Stimulated activated CD4-positive, alpha-beta T cell treated with anti-CD3 and anti-CD28 coated beads, Interleukin-2, amount 100 ng/mL, for 48 hours (primary cell): ENCODE results near the gene UVRAG.
A peak's percentile ranks its signal among the peaks of the same experiment; 100 is the strongest.

Experiments used
- DNase-seq, 2 donors: peaks; one replicate each; pipeline ENCODE4 v3.0.0-alpha.2; 2020

The UVRAG gene

DNA sequence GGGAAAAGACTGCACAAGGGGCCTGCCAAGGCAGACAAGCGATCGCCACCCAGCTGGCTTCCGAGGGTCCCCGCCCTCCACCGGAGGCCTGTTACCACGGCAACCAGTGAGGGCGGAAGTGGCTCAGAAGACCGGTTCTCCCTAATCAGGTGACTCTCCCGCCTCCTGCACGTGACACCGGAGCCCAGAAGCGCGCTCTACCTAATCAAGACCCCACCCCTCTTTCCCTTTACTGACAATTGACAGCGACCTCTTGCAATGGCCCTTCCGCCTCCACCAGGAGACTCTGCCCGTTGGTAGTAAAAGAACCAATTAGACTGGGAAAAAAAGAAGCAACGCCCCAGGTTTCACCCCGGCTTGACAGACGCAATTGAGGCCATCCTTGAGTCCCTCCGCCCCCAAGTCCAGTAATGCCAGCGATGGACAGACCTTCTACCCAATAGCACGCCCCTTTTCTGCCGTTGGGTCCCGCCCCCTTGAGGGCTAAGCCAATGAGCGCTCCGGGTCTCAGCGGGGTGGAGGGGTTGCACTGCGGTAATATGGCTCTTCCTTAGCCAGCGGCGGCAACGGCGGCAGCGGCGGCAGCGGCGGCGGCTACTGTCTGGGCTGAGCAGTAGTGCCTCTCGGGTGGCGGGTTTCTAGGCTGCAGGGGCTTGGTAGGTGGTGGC, at the start of gene UVRAG:
Gene UVRAG (plus strand): TSS at position 534 of the 668 bp plus-strand sequence. CDS start 198 bp downstream, outside the sequence.
- DNase-seq: peak; percentile 98

DNA sequence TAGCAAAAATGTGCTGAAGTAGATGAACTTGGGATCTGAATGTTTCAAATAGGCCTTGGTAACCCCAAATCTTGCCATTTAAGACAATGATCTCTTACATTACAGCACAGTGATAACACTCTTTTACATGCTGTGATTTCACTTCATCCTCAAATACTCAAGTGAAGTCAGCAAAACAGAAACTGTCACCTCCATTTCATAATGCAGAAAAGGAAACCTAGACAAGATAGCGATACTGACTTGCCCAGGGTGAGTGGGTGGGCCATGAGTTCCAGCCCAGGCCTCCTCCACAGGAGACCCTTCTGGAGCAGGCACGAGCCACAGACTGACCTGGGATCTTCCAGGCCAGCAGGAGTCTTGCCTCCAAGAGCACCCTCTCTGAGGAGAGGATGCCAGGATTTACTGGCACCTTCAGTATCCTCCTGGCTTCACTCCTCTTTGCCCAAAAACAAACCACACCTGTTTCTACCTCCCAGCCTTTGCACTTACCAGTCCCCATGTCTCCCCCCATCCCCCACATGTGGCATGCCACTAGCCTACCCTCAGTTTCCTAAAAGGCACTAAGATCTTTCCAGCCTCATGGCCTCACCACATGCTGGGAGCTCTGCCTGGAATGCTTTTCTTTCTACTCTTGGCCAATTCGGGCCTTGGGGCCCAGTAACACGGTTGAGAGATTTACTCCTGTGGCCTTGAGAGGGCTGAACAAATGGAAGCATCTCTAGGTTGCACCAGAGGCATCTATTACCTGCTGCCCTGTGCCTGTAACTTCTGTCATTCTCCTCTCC, 48.4 kb upstream of the UVRAG start:
- DNase-seq: no peak

DNA sequence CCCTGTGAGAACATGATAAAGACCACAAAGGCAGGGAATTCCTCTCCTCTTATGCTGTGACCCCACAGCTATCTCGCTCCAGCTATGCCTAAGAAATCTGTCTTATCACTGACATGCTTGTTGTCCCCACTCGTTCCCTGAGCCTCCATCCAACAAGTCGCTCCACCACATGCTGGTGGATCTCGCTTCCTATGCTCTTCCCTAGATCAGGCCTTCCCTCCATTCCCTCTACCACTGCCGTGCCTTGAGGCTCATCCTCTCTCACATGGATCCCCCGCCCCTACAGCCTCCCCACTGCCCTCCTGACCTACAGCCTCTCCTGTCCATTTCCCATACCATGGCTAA, 47.8 kb upstream of the UVRAG start:
- no peak for DNase-seq

DNA sequence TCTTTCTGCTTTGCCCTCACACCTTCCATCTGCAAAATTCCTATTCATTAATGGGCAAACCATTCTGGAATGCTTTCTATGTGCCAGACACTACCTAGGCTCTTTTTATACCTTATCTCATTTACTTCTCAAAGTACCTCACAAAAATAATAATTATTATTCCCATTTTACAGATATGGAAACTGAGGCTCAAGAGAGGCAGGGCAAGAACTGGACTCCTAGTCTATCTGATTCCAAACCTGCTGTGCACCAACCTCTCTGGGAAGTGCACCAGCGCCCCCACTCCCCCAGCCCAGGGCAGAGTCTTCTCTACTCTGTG, 47.3 kb upstream of the UVRAG start:
- DNase-seq: no peak

DNA sequence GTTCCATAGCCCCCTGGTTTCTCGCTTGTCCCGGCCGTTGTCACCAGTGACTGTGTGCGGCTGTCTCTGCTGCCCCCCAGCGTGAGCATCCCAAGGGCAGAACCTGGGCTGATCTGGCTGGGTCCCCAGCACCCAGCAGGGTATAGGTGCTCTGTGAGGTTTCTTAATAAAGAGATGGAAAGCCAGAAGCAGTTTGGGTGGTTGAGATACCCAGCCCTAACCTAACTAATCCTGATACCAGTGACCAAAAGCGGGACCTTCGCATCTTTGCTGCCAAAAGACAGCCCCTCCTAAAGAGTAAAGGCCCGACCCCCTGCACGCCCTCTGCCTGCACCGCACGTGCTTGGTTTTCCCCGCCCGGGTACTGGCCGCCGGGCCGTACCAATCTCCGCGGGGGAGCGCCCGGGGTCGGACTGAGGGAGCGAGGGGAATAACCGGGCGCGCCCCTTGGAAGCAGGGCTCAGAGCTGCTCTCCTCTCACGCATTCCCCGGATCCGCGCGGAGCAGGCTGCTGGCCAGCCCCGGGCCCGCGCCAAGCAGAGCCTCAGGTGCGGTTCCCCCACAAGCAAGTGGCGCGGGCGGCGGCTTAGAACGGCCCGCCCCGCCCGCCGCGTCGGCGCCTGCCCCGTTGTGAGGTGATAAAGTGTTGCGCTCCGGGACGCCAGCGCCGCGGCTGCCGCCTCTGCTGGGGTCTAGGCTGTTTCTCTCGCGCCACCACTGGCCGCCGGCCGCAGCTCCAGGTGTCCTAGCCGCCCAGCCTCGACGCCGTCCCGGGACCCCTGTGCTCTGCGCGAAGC, 46.7 kb upstream of the UVRAG start, which contains the start of gene DGAT2:
Gene DGAT2 (plus strand): TSS at position 667 of the 797 bp plus-strand sequence. CDS start 214 bp downstream, outside the sequence.
- DNase-seq: peak; percentile 58 to 68

DNA sequence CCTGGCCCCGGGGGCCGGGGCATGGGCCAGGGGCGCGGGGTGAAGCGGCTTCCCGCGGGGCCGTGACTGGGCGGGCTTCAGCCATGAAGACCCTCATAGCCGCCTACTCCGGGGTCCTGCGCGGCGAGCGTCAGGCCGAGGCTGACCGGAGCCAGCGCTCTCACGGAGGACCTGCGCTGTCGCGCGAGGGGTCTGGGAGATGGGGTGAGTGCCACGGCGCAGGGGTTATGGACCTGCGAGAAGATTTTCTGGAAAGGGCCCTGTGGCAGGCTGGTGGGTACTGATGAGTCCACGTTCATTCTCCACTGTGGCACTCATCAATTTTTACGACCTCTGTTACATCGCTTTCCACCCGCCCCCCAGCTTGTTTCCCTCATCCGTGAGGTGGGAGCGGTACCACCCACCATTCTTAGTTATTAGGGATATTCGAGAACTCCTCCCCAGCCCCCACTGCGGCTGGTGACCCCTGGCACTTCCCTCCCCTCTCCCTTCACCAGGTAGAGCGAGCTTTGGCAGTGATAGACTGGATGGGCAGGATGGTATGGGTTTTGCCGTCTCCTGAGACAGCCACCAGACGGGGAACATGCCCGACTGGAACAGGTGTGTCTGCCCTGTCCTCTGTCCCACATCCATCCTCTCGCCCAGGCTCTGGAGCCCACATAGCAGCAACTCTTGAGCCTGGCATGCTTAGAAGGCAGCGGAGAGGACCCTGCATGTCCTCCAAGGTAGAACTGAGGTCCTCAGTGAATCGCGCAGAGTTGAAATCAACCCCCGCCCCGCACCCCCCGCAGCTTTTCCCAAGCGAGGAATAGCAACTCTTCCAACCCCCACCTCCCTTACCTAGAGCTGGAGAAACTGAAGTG, 45.9 kb upstream of the UVRAG start:
- no peak for DNase-seq

DNA sequence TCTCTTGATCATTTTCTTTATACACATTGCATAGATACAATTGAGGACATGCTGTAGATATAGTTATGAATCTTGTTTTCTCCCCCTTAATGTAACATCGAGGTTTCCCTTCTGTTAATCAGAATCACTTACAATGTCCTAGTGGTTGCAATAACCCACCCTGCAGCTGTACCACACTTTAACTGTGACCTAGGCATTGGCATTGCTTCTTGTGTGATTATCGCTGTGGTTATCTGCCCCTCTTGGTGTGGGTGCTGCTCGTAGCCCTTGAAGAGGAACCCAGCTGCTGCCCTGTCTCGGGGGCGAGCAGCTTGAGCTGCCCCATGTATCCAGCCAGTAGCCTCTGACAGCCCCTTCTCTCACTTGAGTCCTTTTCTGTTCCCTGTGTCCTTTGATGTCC, 44.9 kb upstream of the UVRAG start:
- no peak for DNase-seq

DNA sequence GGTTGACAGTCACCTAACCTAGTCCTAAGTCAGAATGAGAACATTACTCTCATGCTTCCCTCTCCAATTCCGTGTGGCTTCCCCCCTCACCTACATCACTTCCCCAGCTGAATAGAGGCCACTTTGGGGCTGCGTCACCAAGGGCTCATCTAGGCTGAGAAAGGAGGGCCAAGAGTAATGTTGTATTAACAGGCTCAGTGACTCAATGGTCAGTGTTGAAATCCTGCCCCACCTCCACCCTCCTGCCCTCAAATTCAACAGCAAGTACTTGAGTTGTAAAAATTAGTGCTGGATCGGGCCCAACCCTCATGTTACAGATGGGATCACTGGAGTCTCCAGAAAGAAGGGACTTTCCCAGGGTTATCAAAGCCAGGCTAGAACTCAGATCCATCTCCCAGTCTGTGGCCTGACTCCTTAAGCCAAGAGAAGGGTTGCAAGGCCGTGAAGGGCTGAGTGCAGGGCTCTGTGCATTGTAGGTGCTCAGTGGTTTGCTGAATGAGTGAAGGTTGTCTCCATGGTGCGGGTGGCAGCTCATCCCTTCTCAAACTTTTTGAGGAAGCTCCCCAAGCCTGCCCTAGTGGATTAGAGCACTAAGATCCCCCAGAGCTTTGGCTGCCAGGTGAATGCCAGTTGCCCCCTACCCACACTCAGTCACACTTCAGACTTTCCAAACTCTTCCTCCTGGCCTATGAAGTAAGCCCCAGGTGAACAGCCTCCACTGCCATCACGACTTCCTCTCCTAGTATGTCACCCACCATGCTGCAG, 43.2 kb upstream of the UVRAG start:
- DNase-seq: no peak

DNA sequence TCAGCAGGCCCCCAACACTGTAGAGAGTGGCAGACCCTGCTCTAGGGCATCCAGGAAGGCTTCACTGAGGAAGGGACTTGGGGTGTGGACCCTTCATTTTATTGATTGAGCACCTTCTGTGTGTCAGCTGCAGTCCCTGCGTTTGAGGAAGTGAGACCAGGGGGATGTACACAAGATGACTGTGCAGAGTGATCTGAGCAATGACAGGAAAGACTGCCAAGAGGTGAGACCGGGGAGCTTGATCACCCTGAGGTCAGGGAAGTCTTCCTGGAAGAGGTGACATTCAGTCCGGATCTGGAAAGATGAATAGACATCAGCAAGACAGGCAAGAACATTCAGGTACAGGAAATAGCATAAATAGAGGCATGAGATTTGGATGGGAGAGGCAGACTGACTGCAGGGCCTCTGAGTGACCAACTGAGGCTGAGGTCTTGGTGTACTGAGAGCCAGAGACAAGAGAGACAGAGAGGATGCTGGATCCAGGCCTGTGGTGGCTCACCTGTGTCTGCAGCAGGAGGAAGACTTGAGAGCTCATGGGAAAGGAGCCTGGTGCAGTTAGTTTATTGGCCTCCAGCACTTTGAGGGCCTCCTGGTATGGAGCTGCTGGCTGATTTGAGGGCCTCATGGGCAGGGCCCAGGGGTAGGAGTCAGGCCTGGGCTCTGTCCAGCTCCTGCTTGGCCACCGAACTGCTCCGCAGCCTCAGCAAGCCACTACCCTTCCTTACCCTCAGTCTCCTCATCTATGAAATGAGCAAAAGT, 41.2 kb upstream of the UVRAG start:
- no peak for DNase-seq

DNA sequence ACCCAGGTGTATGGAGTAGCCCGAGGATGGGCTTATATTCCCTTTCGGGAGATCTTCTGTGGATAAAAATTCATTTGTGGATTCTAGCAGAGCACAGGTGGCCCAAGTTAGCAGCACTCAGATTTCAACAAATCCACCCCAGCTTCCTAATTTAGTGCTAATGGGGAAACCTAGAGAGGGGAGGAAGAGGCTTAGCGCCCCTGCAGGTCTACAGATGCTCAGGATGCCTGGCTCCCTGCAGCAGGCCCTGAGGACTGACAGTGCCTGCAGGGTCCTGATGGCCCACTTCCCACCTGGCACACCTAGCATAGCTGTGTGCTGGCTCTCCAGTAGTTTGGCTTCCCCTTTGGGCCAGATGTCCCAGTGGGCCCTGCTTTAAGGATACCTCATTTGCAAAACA, 40.0 kb upstream of the UVRAG start:
- DNase-seq: no peak

DNA sequence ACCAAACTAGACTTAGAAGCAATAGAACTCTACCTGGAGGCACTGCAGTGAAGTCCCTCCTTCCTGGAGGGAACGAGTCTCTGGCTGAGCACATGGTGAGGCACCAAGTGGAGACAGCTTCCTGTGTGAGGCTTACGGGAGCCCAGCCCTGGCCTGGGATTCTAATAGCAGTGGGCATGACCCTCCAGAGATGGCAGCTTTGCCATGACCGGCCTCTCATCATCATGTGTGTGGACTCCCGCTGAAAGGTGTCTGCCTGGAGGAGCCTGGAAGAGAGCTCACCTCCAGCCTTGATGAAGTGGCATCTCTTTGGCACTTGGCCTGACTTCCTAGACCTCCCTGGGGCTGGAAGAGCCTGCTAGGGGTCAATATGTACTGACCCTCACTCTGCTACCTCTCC, 38.5 kb upstream of the UVRAG start:
- no peak for DNase-seq

DNA sequence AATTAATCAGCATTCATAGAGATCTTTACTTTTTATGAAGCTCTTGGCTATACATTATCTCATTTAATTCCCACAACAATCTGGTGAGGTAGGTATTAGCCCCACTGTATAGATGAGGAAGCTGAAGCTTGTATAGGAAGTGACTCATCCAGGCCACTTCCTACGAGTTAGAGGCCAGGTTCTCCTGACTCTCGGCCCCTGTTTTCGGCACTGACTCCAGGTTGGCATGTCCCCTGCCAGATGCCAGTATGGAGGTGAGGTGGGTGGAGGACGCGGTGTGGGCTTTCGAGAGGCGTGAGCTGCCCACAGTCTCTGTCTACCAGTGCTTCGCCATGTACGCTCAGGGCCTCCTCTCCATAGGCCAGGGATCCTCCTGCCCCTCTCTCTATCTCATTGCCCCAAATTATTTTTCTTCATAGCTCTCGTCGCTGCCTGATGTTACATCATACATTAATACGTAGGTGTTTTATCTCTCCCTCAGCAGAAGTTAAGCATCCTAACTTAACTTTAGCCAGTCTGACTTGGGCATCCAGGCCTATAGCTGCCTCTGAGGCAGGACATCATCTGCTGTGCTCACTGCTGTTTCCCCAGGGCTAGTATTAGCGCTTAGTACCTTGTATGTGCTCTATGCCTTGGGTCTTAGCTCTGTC, 37.4 kb upstream of the UVRAG start:
- DNase-seq: no peak

DNA sequence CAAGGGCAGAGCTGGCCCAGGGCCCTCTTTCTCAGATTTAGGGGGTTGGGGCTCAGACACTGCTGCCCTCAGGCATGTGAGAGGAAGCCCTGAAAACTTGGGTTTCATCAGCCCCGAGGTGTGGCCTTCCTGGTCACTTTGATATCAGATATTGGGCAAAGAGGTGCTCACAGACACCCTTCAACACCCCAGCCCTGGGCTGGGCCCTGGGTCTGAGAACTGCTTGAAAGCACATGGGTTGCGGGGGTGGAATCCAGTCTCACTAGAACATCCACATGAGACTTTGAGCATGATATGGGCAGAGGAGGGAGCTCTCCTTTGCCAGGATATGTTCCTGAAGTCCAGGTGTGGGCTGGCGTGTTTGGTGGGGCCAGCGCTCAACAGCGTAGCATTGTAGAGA, 36.0 kb upstream of the UVRAG start:
- DNase-seq: no peak

DNA sequence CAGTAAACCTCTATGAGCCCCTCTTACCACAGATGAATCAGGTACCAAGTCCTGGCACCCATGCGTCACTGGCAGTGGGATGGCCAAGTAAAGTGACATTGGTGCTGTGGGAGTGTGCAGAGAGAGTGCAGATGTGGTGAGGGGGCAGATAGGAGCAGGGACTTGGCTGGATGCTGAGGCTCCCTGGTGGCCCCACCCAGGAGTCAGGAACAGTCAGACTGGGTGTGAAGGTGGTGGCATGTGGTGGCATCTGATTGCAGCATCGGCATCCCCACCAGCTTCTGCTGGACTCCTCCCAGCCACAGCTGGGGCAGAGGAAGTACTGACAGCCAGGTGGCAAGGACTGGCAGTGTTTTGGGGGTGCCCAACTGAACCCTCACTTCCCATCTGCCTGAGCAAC, 35.0 kb upstream of the UVRAG start:
- DNase-seq: no peak

DNA sequence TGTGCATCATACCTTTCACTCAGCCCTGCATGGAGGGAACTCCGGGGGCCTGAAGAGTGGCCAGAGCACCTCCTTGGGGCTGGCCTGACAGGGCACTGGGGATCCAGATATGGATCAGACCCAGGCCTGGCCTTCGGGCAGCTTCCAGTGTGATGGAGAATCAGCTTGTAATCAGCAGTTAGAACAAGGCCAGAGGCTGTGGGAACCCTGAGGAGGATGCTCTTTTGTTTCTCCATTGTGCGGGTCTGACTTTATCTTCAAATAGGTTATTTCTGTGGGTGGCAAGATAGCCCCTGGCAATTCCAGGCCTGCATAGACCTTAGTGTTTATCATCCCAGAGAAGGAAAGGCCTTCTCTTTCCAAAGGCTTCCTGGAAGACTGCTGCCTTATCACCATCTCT, 34.1 kb upstream of the UVRAG start:
- DNase-seq: no peak

DNA sequence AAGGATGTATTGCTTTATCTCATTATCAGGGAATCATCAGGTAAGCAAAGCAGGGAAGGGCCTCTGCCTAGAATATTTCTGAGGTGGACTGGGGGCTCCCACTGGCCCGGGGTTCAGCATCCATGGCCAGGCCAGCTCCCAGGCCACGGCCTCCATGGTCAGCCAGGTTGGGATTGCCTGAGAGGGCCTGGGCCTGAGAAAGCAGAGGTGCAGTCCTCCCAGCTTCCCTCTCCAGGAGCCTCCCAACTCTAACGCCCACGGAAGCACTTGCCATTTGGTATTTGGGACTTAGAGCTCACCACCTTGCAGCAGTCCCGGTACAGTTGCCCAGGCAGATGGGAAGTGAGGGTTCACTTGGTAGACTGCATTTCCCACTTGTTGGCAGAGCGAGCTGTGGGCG, 33.7 kb upstream of the UVRAG start:
- no peak for DNase-seq

DNA sequence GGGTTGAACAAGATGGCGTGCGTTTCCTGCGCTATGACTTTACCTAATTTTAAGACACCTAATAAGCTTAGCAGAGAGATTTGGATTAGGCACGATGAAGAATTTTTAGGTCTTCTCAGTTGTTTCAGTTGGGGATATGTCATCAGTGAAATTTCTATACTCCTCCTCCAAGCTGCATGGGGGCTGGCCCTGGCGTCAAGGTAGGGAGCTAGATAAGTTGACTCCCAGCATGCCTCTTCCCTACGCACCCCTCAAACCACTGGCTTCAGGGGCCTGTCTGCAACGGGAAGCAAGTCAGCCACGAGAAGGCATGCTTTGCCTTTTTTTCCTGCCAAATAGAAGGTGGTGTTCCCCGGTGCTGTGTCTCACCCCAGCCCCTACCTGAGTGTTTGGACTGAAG, 33.2 kb upstream of the UVRAG start:
- no peak for DNase-seq

DNA sequence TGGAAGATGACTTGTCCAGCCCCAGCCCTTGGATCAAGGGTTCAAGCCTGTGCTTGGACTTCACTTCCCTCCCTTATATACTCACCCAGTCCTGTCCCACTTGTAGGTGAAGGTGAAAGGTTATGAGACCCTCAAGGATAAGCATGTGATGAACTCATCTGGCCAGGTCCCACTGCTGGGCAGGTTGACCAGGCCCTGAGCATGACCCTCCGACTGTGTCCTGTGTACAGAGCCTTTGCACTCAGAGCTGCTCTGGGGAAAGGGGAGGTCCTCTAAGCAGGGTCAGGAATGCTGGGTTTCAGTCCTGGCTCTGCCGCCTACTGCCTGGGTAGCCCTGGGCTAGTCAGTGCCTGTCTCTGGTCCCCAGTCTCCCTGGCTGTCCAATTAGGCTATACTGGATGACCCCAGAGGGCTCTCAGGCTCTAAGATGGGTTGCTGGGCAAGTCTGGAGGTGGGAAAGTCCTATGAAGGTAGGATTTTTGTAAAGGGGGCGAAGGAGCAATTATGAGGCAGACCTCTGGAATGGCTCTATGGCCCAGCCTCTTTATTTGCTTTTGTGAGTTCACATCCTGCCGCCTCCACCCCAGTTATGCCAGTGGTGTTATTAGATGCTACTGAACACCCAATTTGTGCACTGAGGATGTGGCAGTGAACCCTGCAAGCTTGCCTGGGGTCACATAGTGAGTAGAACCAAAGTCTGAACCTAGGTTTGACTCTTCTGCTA, 32.3 kb upstream of the UVRAG start:
- no peak for DNase-seq

DNA sequence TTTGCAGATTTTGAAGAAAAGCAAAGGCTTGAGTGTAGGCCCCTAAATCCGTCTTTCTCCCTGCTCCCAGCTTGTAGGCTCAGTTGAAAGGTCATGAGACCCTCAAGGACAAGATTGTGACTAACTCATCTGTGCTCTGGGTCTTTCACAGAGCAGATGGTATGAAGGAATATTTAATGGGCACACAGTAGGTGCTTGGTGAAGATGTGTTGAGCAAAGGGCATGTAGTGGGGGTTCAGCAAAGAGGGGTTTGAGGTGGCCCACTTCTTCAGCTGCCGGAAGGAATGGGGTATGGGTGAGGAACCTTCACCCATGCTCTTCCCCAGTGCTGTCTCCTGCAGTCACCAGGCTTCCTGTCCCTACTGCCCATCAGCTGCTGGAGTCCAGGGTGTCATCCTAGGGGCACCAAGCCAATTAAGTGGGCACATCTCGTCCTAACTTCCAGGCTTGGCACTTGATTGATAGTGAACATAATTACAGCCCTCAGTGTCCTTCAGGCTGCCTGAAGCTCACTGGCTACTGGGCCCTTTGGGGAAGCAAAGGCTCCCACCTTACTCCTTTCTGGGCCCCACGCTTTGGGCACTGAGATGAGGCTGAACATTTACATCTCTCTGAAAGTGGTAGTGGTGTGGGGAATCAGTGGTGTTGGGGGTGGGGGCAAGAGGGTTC, 31.5 kb upstream of the UVRAG start:
- DNase-seq: no peak

DNA sequence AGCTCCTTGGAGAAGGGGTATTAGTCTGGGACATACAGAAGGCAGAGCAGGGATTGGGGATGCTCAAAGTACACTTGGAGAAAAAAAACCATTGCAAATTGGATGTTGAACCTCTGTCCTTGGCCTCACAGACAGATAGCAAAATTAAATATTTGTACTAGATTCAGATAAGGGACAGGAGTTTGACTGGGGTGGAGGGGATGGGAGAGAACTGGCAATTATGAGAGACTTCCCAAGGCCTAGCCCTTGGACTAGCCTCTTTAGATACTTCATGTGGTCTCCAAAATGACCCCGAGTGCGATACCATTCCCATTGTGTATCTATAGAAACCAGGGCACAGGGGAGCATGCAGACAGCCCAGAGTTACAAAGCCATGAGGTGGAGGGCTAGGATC, 30.9 kb upstream of the UVRAG start:
- no peak for DNase-seq
